ENCODE measurements around the gene NECAP2.
"Not testable (repeated sequence)": the region's sequence is repeated elsewhere in the genome, so short reads cannot be mapped to it uniquely, and the experiment has no call there.

NECAP2 gene

GRCh38 chr1:16474891-16475290 is 34.4 kb downstream of the NECAP2 start:
- not testable (repeated sequence) for H3K4ac ChIP-seq (ENCODE audit: low read depth, low read length); H4K8ac ChIP-seq (ENCODE audit: low read depth, low read length); DNase-seq; H3K23ac ChIP-seq (ENCODE audit: low read length); H3K9me3 ChIP-seq (ENCODE audit: insufficient read depth, low read depth, low read length); H3K27me3 ChIP-seq (ENCODE audit: insufficient read depth, low read length); H3K4me1 ChIP-seq (ENCODE audit: control insufficient read depth in 1 of 2, insufficient read depth in 2 of 2, low read length in 2 of 2); H3K79me1 ChIP-seq (ENCODE audit: low read length); H3K4me3 ChIP-seq (ENCODE audit: low read depth, low read length); H2BK120ac ChIP-seq (ENCODE audit: insufficient read depth, low read length, poor library complexity); H2BK12ac ChIP-seq (ENCODE audit: low read length); H3K9ac ChIP-seq (ENCODE audit: low read length); H4K91ac ChIP-seq (ENCODE audit: low read depth, low read length); H2BK5ac ChIP-seq (ENCODE audit: low read depth, low read length, poor library complexity); H3K27ac ChIP-seq (ENCODE audit: low read depth, low read length); H3K79me2 ChIP-seq (ENCODE audit: control insufficient read depth, insufficient read depth, low read length, poor library complexity); H4K12ac ChIP-seq (ENCODE audit: low read depth, low read length); H2AFZ ChIP-seq (ENCODE audit: insufficient read depth, low read length, poor library complexity); H3K14ac ChIP-seq (ENCODE audit: low read length); H2AK5ac ChIP-seq (ENCODE audit: low read length); H3K18ac ChIP-seq (ENCODE audit: low read length); H3K4me2 ChIP-seq (ENCODE audit: low read length)
- H3K36me3 ChIP-seq (ENCODE audit: control insufficient read depth in 1 of 2, insufficient read depth in 2 of 2, low read length in 2 of 2), result peaks cover 33 to 34% of the 10 kb centered on the region in 2 experiments
- no CpG with 5 or more reads among the region's 2 CpGs for WGBS (ENCODE audit: extremely low coverage, insufficient coverage, insufficient read length)

GRCh38 chr1:16475771-16476770 is 35.5 kb downstream of the NECAP2 start:
- not testable (repeated sequence) for H3K18ac ChIP-seq (ENCODE audit: low read length); H2BK5ac ChIP-seq (ENCODE audit: low read depth, low read length, poor library complexity); H2BK12ac ChIP-seq (ENCODE audit: low read length); H3K23ac ChIP-seq (ENCODE audit: low read length); DNase-seq; H3K4me2 ChIP-seq (ENCODE audit: low read length); H2BK120ac ChIP-seq (ENCODE audit: insufficient read depth, low read length, poor library complexity); H4K12ac ChIP-seq (ENCODE audit: low read depth, low read length); H3K79me1 ChIP-seq (ENCODE audit: low read length); H4K8ac ChIP-seq (ENCODE audit: low read depth, low read length); H4K91ac ChIP-seq (ENCODE audit: low read depth, low read length); H2AK5ac ChIP-seq (ENCODE audit: low read length); H3K4me1 ChIP-seq (ENCODE audit: control insufficient read depth in 1 of 2, insufficient read depth in 2 of 2, low read length in 2 of 2); H2AFZ ChIP-seq (ENCODE audit: insufficient read depth, low read length, poor library complexity); H3K27ac ChIP-seq (ENCODE audit: low read depth, low read length); H3K9me3 ChIP-seq (ENCODE audit: insufficient read depth, low read depth, low read length); H3K14ac ChIP-seq (ENCODE audit: low read length); H3K4ac ChIP-seq (ENCODE audit: low read depth, low read length); H3K79me2 ChIP-seq (ENCODE audit: control insufficient read depth, insufficient read depth, low read length, poor library complexity); H3K9ac ChIP-seq (ENCODE audit: low read length); H3K4me3 ChIP-seq (ENCODE audit: low read depth, low read length); H3K27me3 ChIP-seq (ENCODE audit: insufficient read depth, low read length)
- no CpG with 5 or more reads among the region's 29 CpGs for WGBS (ENCODE audit: extremely low coverage, insufficient coverage, insufficient read length)
- peaks cover 37% of the 10 kb centered on the region in 2 experiments for H3K36me3 ChIP-seq (ENCODE audit: control insufficient read depth in 1 of 2, insufficient read depth in 2 of 2, low read length in 2 of 2)

GRCh38 chr1:16478091-16478490 is 37.6 kb downstream of the NECAP2 start:
- H2AFZ ChIP-seq (ENCODE audit: insufficient read depth, low read length, poor library complexity), result no peak overlapping the region
- H2AK5ac ChIP-seq (ENCODE audit: low read length), result no peak overlapping the region
- H2BK12ac ChIP-seq (ENCODE audit: low read length), result no peak overlapping the region
- H3K36me3 ChIP-seq (ENCODE audit: control insufficient read depth in 1 of 2, insufficient read depth in 2 of 2, low read length in 2 of 2), result peaks cover 41 to 44% of the 10 kb centered on the region in 2 experiments
- no peaks in the 10 kb centered on the region for H3K27me3 ChIP-seq (ENCODE audit: insufficient read depth, low read length)
- no peak overlapping the region for H3K4me2 ChIP-seq (ENCODE audit: low read length)
- H2BK5ac ChIP-seq (ENCODE audit: low read depth, low read length, poor library complexity), result no peak overlapping the region
- H3K4me3 ChIP-seq (ENCODE audit: low read depth, low read length), result no peak overlapping the region
- no peak overlapping the region for H4K12ac ChIP-seq (ENCODE audit: low read depth, low read length)
- WGBS (ENCODE audit: extremely low coverage, insufficient coverage, insufficient read length), result no CpG with 5 or more reads among the region's 12 CpGs
- H3K9ac ChIP-seq (ENCODE audit: low read length), result no peak overlapping the region
- no peak overlapping the region for H3K23ac ChIP-seq (ENCODE audit: low read length)
- H4K8ac ChIP-seq (ENCODE audit: low read depth, low read length), result no peak overlapping the region
- H2BK120ac ChIP-seq (ENCODE audit: insufficient read depth, low read length, poor library complexity), result no peak overlapping the region
- H3K14ac ChIP-seq (ENCODE audit: low read length), result no peak overlapping the region
- H3K9me3 ChIP-seq (ENCODE audit: insufficient read depth, low read depth, low read length), result no peaks in the 10 kb centered on the region
- H3K18ac ChIP-seq (ENCODE audit: low read length), result no peak overlapping the region
- H3K79me1 ChIP-seq (ENCODE audit: low read length), result no peaks in the 10 kb centered on the region
- no peak overlapping the region for H3K27ac ChIP-seq (ENCODE audit: low read depth, low read length)
- no peak overlapping the region for H3K4ac ChIP-seq (ENCODE audit: low read depth, low read length)
- no peak overlapping the region for H4K91ac ChIP-seq (ENCODE audit: low read depth, low read length)
- no peaks in the 10 kb centered on the region for H3K79me2 ChIP-seq (ENCODE audit: control insufficient read depth, insufficient read depth, low read length, poor library complexity)
- no peak for DNase-seq
- H3K4me1 ChIP-seq (ENCODE audit: control insufficient read depth in 1 of 2, insufficient read depth in 2 of 2, low read length in 2 of 2), result no peaks in the 10 kb centered on the region

- not testable (repeated sequence) for H3K4me2 ChIP-seq (ENCODE audit: low read length); H3K79me1 ChIP-seq (ENCODE audit: low read length); H3K4me3 ChIP-seq (ENCODE audit: low read depth, low read length); H4K91ac ChIP-seq (ENCODE audit: low read depth, low read length); H3K79me2 ChIP-seq (ENCODE audit: control insufficient read depth, insufficient read depth, low read length, poor library complexity); H2BK120ac ChIP-seq (ENCODE audit: insufficient read depth, low read length, poor library complexity); H3K23ac ChIP-seq (ENCODE audit: low read length); H2AFZ ChIP-seq (ENCODE audit: insufficient read depth, low read length, poor library complexity); H3K27ac ChIP-seq (ENCODE audit: low read depth, low read length); H3K27me3 ChIP-seq (ENCODE audit: insufficient read depth, low read length); DNase-seq; H3K4ac ChIP-seq (ENCODE audit: low read depth, low read length); H2BK5ac ChIP-seq (ENCODE audit: low read depth, low read length, poor library complexity); H3K14ac ChIP-seq (ENCODE audit: low read length); H2AK5ac ChIP-seq (ENCODE audit: low read length); H3K4me1 ChIP-seq (ENCODE audit: control insufficient read depth in 1 of 2, insufficient read depth in 2 of 2, low read length in 2 of 2); H4K8ac ChIP-seq (ENCODE audit: low read depth, low read length); H2BK12ac ChIP-seq (ENCODE audit: low read length); H3K18ac ChIP-seq (ENCODE audit: low read length); H3K9ac ChIP-seq (ENCODE audit: low read length); H4K12ac ChIP-seq (ENCODE audit: low read depth, low read length); H3K9me3 ChIP-seq (ENCODE audit: insufficient read depth, low read depth, low read length)
- no CpG with 5 or more reads among the region's 26 CpGs for WGBS (ENCODE audit: extremely low coverage, insufficient coverage, insufficient read length)
- H3K36me3 ChIP-seq (ENCODE audit: control insufficient read depth in 1 of 2, insufficient read depth in 2 of 2, low read length in 2 of 2), result peaks cover 38 to 43% of the 10 kb centered on the region in 2 experiments
Observed at GRCh38 chr1:16483146-16483545, 42.6 kb downstream of the NECAP2 start.

Measured in trophoblast cell (in vitro differentiated cells and primary cell).